ENCODE data around the gene TSPYL6.
"Not testable (repeated sequence)": the region's sequence is repeated elsewhere in the genome, so short reads cannot be mapped to it uniquely, and the experiment has no call there.

Gene TSPYL6

DNA sequence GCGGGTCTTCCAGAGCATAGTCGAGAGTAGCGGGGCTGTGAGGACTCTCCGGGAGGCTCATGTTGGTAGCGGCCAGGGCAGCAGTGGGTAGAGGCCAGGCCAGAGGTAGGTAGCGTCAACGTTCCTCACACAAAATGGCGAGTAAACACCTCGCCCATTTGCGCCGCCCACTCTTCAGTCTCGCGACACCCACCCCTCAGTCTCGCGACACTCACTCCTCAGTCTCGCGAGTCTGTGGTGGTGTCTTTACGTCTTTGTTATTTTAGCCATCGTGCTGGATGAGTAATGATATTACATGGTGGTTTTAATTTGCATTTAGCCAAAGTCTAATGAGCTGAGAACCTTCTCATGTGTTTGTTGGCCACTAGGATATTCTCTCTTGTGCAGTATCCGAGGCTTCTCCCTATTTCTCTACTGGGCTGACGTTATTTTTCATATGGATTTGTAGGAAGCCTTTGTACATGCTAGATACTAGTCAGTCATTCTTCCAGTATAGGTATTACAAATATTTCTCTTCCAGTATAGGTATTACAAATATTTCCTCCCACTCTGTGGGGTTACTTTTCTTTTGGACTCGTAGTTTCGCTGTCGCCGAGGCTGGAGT is at the start of gene TSPYL6:
Gene TSPYL6 (minus strand): TSS at position 139 of the 604 bp plus-strand sequence. CDS start 78 bp downstream, at position 61.
- no peak for DNase-seq

DNA sequence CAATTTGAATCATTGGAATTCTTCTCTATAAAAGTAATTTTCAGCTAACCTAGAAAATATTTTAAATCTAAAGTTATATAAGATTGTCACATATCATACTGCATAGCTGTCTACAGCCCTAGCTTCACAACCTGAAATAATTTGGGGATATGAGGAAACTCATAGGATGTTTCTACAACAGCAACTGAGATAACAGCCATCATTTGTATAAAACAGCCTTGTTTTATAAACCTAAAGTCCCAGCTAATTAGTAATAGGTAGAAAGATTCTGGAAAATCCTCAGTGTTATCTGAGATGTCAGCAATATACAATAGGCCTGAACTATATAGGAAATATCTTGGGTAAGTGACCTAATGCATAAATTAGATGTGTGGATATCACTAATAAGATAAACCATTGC is 47.6 kb upstream of the TSPYL6 start:
- DNase-seq: no peak

DNA sequence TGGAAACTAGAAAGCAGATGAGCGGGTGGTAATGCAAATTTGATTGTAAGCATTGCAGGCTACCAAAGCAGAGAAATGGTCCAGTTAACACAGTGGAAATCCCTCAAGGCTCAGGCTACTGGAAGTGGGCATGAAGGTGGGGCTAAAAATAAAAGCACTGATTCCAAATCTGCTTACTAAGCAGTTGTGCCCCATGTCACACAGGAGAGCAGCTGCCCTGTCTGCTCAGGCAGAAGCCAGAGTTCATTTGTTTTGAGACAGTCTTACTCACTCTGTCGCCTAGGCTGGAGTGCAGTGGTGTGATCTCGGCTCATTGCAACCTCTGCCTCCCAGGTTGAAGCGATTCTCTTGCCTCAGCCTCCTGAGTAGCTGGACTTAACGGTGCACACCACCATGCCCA is 42.5 kb upstream of the TSPYL6 start:
- no peak for DNase-seq

DNA sequence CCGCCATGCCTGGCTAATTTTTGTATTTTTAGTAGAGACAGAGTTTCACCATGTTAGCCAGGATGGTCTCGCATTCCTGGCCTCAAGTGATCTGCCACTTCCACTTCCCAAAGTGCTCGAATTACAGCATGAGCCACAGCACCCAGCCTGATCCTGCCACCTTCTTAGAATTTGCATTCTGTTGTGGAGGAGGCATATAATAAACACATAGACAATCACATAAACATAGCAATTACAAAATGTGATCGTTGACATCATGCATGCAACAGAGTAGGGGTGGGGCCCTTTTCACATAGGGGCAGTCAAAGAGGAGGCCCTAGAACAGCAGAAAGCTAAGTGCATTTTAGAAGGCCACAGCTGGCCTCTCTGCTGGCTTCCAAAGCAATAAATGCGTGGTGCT is 39.9 kb upstream of the TSPYL6 start:
- DNase-seq: no peak

DNA sequence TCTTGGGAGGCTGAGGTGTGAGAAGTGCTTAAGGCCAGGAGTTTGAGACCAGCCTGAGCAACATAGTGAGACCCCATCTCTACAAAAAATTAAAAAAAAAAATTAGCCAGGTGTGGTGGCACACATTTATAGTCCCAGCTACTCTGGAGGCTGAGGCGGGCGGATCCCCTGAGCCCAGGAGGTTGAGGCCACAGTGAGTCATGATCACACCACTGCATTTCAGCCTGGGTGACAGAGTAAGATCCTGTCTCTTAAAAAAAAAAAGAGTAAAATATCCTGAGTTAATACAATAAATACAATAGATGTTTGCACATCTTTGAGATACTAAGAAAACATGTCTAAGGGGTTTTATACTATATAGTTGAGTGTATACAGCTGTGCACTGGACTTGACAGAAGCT is 38.6 kb upstream of the TSPYL6 start:
- DNase-seq: not testable (repeated sequence)

DNA sequence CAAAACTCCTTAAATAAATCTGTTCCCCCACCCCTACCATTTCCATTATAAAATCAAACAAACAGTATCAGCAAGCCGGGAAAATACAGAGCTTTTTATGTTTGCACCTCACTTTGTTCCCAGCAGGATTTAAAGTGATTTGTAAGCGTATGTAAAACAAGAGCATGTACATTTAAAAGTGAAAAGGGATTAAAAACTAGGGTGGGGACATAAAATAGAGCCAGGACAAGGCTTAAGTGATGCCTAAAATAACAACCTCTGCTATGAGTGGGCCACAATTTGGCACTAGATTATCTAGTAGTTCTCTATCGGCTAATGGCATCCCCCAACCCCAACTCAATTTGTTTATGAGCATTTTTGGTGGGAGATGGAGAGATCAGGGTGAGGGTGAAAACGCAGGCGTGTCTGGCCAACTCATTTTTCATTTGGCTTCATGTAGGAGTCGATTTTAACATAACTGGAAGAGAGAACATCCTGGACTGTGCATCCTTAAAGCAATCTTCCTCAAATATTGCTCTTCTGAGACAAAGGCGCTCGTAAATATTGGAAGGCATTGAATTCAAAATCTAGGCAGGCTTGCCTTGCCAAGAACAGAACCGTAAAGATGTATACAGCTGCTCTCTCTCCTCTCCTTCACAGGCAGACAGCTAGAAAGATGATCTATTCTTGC is 34.5 kb upstream of the TSPYL6 start:
- DNase-seq: no peak

DNA sequence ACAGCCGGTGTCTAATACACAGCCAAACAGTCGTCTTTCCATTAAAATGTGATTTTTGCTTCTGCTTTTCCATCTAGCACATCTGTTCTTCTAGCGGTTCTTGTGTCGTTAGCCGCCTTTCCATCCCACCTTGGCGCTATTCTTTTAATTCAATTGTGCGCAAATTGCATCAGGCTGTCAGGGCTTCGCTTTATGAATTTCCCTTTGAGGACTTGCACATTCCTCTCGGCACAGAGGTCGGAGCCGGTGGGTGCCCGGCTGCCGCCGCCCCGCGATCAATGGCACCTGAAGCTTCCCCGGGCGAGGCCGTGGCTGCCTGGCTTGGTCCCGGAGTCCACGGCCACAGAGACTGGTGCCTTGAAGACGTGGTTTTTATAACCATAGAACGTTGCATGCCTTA is 33.9 kb upstream of the TSPYL6 start:
- no peak for DNase-seq

DNA sequence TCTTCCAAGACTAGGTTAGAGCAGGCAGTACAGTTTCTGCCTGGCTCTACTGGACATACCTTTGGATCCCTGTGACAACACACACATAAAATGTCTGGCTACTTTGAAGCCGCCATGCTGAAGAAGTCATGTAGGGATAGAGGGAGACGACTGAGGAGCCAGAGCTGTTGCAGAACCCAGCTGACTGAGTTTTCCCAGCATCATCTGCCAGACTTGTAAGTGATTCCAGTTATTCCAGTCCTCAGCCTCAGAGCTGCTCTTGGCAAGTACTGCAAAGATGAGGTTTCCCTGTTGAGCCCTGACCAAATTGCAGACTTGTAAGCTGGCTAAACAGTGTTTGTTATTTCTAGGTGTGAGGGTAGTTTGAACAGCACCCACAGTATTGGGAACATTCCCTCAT is 31.5 kb upstream of the TSPYL6 start:
- DNase-seq: no peak

DNA sequence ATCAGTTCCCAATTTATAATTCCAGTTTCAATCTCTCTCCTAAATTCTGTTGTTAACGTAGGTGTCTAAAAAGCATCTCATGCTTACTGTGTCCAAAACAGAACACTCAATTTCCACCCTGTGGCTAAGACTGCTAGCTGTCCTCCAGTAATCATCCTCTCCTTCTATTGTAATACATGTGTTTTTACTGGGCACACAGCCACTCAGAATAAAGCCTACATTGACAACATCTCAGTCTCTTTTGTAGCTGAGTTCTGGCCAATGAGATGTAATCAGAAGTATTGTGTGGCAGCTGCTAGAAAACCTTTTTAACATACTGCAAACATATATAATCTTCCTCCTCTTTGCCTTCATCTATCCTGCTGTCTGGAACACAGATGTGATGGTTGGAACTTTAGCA is 29.4 kb upstream of the TSPYL6 start:
- no peak for DNase-seq

DNA sequence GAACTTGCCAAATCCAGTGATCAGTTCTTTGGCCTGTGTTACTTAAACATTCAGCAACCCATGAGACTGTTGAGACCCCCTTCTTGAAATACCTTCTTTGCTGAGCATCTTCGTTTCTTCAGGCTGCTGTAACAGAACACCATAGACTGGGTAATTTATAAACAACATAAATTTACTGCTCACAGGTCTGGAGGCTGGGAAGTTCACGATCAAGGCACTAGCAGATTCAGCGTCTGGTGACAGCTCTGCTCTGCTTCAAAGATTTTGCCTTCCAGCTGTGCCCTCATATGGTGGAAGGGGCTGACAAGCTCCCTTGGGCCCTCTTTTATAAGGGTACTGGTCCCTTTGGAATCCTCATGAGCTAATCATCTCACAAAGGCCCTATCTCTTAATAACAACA is 28.8 kb upstream of the TSPYL6 start:
- no peak for DNase-seq

DNA sequence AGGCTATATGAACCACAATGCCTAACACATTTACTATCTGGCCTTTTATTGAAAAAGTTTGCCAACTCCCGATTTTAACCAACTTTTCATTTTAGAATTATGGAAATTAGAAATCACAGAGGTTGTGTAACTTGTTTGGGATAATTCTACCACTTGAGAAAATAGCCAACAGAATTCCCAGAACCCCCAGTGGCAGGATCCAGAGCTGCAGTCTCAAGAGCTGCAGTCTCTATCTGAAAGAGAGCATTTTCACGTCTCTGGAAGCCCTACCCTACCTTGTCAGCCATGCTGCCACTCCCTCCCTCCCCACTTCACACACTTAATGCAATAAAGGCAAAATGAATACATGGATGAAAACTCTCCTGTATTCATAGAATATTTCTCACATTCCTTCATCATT is 23.4 kb upstream of the TSPYL6 start:
- DNase-seq: no peak

DNA sequence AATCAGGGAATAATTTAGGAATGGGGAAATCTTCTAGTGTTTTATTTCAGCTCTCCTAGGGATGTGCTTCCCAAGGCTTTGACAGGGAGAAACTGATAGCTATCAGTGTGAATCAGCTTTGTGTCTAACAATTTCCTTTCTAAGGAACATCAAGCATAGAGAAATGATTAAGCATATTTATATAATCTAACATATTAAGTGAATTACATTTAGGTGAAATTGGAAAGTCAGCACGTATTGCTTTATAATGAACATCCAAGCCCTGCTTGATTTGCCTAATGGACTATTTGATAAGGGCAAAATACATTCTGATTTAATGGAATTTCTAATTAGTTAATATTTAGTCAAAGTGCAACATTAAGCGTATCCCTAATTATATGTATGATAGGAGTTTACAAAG is 19.5 kb upstream of the TSPYL6 start:
- no peak for DNase-seq

DNA sequence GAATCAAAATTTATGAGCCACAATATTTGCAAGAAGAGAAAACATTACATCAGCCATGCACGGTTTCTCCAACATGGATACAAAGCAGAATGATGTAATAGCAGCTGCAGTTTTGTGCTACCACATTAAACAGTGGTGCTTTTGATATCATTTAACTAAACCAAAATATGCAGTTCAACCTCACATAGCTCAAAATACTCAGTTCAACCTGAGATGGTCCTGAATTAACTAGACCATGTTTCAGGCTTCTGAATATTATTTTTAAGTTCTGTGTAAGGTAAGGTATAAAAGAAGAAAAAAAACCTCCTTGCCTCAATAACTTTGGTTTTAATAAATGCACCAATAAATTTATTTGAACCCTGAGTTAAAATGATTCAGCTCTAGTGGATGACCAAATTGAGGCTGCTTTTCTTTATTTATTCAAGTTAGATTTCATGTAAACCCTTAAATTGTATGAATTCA is 18.8 kb upstream of the TSPYL6 start:
- no peak for DNase-seq

DNA sequence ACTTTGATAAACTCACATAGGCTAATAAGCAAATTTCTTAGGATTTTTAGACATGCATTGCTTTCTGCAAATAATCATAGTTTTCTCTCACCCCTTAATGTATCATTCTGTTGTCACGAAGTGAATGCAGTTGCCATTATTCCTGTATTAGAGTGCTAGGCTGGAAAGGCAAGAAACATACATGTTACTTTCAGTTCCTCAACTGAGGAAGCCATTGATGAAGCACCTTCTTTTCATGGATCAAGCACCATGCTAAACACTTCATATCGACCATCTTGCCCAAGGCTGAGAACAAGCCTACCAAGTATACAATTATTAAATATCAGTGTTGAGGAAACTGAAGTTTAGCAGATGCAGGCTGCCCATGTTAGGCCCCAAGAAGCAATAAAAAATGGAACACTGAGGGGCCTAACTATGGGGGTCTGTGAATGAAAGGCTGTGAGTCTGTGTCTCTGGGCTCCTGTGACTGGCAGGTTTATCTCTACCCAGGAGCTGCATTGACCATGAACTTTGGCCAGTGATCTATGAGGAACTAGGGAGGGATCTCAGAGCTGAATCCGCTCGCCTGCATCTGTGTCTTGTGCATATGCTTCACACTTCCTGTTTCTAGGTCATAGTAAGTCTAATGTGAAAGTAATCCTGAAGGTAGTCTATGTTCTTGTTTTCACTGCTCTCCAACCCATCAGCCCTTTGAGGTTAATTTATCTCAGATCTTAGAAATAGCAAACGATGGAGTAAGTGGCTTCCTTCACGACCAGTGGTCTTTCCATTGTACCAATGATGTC is 16.0 kb upstream of the TSPYL6 start:
- DNase-seq: no peak

DNA sequence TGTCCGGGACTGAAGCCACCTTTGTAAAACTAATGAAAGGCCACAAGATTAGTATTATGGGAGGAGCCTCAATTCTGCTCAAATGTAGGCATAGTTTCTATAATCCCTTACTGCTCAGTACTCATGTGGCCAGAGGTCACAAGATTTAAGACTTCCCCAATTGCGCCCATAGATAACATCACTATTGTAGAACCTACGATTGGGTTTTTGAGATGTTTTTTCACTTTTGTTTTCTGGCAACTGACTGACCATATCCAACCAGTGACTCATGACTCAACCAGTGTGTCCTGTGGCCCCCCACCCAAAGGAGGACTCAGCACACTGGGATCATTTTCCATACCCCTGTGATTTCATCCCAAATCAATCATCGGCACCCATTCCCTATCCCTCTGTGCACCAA is 15.2 kb upstream of the TSPYL6 start:
- DNase-seq: no peak

DNA sequence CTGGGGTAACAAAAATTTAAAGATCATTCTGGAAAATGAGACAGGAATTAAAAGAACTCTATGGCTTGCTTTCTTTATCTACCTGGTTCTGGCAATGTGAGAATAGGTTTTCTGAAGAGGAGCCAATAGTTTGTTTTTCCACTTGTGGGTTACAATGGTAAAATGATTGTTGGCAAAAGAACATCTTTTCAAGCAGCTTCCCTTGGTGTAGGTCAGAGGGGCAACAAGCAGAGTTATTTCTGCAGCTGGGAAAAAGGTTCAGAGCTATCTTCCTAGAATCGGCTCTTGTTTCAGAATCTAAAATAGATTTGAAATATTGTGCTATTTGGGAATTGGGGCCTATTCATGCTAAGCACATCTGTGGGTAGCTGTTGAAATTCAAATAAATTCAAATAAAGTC is 11.5 kb upstream of the TSPYL6 start:
- DNase-seq: no peak

DNA sequence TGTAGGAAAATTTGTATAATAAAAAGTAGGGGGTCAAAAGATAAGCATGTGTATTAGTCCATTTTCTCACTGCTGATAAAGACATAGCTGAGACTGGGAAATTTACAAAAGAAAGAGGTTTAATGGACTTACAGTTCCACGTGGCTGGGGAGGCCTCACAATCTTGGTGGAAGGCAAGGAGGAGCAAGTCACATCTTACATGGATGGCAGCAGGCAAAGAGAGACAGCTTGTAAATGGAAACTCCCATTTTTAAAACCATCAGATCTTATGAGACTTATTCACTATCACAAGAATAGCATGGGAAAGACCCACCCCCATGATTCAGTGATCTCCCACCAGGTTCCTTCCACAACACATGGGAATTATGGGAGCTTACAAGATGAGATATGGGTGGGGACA is 9.1 kb upstream of the TSPYL6 start:
- DNase-seq: not testable (repeated sequence)

DNA sequence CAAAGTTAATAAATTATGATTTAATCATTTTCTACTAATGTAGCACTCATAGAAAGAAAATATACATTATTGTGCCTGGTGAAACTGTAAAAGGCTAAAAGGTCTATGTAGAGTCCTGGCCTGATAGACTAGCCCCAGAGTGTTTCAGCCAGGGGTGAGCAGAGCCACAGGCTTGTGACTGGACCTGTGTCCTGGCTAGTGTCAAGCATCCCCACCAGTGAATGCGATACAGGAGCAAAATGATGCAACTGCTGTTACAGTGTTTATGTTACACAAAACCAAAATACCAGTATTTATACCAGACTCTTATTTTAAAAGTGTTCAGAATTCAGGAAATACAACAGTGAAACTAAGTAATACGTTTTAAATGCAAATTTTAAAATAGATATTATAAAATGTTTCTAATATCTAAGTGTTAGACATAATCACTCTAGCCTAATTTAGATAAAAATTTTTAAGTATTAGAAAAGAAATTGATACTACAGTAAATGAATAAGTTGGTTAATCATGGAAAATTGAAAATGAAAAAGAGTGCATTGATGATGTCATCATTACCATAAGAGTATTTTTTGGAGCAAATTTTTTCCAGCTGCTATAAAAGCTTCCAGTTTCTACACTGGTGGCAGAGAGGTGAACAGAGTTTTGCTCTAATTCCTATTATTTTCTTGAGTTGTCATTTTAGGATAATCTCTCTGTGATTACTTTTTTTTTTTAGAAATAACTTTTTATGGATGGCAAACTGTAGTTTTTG is 6.2 kb upstream of the TSPYL6 start:
- no peak for DNase-seq

DNA sequence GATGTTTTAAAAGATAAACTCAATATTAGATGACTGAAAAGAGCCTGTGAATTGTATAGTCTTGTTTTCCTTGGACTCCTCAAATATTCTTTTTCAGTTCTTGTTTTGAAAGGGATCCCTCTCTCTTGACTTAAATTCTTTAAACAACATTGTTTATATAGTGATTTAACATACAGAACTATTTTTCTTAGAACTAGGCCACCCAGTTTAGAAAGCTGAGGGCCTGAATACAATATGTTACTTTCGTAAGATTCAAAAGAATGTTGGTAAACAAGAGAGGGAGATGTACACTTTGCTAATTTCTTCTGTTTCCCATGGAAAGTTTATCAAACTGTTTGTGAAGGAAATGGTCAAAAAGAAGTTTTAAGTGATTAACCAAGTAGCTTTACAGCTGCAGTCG is 5.5 kb upstream of the TSPYL6 start:
- no peak for DNase-seq

DNA sequence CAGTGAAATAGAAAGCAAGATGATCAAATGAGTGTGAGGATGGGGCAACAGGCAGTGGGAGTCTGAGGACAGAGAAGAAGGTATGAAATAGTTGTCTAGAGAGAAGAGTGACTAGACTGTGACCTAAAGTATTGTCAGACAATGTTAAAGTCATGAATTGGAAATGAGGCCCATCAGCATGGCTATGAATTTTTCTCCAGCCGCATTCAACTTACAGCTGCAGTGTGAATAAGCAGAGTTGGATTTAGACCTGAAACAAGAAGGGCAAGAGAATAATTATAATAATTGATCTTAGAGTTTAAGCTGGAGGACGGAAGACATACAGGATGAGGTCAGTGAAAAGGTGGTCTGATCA is 4.2 kb upstream of the TSPYL6 start:
- DNase-seq: no peak

DNA sequence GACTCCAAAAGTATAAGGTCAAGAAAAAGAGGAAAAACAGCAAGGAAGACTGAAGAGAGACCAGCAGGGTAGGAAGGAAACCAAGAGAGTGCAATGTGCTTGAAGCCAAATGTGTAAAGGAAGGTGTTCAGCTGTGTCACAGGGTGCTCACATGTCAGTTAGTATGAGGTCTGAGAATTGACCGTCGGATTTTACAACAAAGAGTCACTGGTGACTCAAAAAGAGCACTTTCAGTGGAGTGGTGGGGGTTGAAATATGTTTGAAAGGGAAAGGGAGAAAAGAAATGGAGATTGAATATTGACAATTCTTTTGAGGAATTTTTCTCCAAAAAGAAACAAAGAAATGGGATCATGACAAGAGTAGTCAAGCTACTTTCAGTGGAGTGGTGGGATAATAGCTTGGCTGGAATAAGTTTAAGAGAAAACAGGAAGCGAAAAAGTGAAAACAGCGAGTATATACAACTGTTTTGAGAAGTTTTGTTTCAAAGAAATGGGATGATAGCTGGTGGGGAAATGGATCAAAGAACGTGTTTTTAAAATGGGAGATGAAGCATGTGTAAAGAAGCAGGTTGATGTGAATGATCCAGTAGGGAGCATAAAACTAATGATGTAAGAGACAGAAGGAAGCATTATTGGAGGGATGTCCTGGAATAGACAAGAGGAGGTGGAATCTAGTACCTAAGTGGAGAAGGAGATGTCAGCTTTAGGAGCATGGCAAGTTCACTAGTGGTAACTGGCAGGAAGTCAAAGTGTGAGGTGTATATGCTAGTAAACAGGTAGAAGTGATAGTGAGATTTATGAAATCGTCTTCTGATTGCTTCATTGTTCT is 3.6 kb upstream of the TSPYL6 start:
- DNase-seq: no peak

DNA sequence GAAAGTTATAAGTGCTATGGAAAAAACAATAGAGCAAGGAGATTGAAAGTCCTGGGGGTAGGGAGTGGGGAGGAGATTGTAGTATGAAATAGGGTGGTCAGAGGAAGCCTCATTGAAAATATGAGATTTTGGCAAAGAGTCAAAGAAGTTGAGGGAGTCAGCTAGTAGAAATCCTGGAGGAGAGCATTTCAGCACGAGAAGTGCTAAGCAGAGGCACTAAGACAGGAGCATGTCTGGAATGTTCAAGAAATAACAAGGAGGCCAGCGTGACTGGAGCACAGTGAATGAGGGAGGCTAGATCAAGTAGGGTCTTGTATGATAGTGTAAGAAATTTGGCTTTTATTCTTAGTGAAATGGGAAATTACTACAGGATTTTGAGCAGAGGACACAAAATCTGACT is 2.1 kb upstream of the TSPYL6 start:
- DNase-seq: no peak

Measured in activated gamma-delta T cell treated with Interleukin-2 at 50 U/mL for 16 hours (primary cell).